GM12872 (cell line): ENCODE results near the gene KIF17.

Experiments
- TF ChIP-seq, protein P1 (sequence below): IDR thresholded peaks from 3 replicates; pipeline ENCODE4 v1.5.1; 2011; ENCODE audit warnings: low read depth, mild to moderate bottlenecking, low read length, moderate library complexity; ENCODE audit not compliant: insufficient read depth

The KIF17 gene

GRCh38 chr1:20698195-20698910 is 19.5 kb downstream of the KIF17 start:
- TF ChIP-seq, protein P1, sequence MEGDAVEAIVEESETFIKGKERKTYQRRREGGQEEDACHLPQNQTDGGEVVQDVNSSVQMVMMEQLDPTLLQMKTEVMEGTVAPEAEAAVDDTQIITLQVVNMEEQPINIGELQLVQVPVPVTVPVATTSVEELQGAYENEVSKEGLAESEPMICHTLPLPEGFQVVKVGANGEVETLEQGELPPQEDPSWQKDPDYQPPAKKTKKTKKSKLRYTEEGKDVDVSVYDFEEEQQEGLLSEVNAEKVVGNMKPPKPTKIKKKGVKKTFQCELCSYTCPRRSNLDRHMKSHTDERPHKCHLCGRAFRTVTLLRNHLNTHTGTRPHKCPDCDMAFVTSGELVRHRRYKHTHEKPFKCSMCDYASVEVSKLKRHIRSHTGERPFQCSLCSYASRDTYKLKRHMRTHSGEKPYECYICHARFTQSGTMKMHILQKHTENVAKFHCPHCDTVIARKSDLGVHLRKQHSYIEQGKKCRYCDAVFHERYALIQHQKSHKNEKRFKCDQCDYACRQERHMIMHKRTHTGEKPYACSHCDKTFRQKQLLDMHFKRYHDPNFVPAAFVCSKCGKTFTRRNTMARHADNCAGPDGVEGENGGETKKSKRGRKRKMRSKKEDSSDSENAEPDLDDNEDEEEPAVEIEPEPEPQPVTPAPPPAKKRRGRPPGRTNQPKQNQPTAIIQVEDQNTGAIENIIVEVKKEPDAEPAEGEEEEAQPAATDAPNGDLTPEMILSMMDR: no peak

GRCh38 chr1:20697563-20697962 is 20.2 kb downstream of the KIF17 start:
- TF ChIP-seq, protein P1: no peak

DNA sequence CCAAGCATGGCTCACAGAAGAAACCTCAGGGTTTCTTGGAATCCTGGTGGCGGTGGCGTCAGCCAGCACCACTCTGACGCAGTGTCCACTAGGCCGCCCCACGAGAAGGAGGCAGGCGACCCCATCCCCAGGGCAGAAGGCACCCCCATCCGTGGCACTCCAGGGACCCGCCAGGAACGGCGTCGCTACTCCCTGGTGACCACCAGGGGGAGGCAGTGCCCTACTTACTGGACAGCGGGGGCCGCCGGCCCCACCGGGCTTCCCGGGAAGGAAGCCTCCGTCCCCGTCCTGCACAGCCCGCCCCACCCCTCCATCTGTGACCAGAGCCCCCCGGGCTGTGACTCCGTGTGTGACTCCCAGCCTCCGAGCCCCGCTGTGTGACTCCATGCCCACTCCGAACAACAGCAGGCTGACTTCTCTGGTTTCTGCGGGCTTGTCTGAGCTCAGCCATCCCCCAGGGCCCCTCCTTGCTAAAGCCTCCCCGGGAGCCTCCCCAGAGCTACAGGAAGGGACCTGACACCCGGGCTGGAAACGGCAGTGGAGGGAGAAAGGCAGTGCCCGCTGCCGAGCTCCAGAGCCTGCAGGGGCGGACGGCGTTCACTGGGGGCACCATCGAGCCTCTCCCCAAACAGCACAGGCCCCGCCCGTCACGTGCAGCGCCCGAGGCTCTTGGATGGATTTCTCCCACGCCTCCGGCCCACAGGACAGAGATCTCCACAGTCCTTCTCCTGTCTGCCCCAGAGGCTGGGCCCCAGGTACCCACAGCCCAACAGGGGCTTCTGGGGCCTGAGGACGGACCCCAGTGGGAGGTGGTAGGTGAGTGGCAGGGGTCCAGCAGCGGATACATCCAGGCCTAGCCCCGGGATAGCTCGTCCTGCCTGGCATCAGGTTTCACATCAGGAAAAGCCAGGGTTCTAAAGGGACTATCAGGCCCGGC is 21.1 kb downstream of the KIF17 start:
- TF ChIP-seq, protein P1: peak; percentile 96

GRCh38 chr1:20695515-20695914 is 22.3 kb downstream of the KIF17 start:
- TF ChIP-seq, protein P1: no peak

DNA sequence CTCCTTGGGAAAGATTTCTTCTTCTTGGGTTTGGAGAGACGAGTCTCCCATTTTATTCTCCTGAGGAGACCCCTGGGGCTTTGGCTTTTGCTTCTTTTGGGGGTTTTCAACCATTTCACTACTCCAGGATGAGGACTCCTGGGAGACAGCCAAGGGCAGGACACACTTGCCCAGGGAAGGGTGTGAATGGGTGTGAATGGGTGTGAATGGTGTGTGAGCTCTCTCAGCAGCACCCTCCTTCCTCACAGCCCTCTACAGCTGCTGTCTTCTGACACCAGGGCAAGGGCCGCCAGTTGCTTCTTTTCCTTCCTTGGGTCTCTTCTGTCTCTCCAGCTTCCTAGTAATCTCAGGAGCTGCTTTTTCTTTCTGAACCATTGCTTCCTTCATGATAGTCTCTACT is 24.2 kb downstream of the KIF17 start:
- TF ChIP-seq, protein P1: no peak

DNA sequence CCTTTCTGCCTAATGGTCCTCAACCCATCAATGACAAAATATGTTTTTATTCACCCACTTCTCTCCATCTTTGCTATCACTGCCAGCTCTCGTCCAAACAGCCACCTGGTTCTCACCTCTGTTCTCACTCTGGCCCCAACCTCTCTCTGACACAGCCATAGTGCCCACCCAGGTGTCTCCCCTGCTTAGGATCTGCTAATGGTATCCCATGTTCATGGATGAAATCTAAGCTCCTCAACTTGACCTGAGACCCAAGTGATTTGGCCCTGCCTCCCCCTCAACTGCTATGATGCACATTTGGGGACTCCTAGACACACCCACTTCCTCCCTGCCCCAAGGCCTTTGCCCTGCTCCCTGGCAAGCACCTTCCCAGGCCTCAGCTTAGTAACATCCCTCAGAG is 25.9 kb downstream of the KIF17 start:
- TF ChIP-seq, protein P1: no peak

GRCh38 chr1:20689645-20690056 is 28.2 kb downstream of the KIF17 start:
- TF ChIP-seq, protein P1: no peak
